GM23338 (cell line): ENCODE data around the gene GHRL. TPM values are rescaled to one million over a fixed set of nuclear protein-coding genes. Genes with fewer than 3 reads are reported as not detected.

Experiments
- ATAC-seq: fragments of 200-7000 bp; cut with Tn5 transposase; 3 replicates; pipeline ENCODE4 v1.9.1; 2020
- DNase-seq: peaks from one replicate; pipeline ENCODE4 v3.0.0-alpha.2; 2015; ENCODE audit warnings: low spot score
- H2AFZ ChIP-seq: fragments of 200-600 bp; sonication (generic); 2 replicates; pipeline ENCODE4 v1.8.0; 2016; ENCODE audit warnings: antibody characterized with exemption, mild to moderate bottlenecking, moderate library complexity
- H3F3A ChIP-seq: fragments of 200-600 bp; sonication (generic); replicated peaks from 2 replicates; pipeline ENCODE4 v1.8.0; 2017; ENCODE audit warnings: antibody characterized with exemption, mixed run types, low read depth
- H3K27ac ChIP-seq: fragments of 200-600 bp; sonication (generic); 2 replicates; pipeline ENCODE4 v1.6.1; 2016; ENCODE audit warnings: low read depth
- H3K27me3 ChIP-seq: fragments of 200-600 bp; sonication (generic); 2 replicates; pipeline ENCODE4 v1.8.0; 2016; ENCODE audit warnings: mild to moderate bottlenecking, mixed run types, moderate library complexity; ENCODE audit not compliant: insufficient read depth
- H3K36me3 ChIP-seq: fragments of 200-600 bp; sonication (generic); 2 replicates; pipeline ENCODE4 v1.8.0; 2016; ENCODE audit warnings: mild to moderate bottlenecking; ENCODE audit not compliant: insufficient read depth
- H3K4me1 ChIP-seq: fragments of 200-600 bp; sonication (generic); 2 replicates; pipeline ENCODE4 v1.8.0; 2016; ENCODE audit warnings: mild to moderate bottlenecking, moderate library complexity; ENCODE audit not compliant: insufficient read depth
- H3K4me2 ChIP-seq: fragments of 200-600 bp; sonication (generic); 2 replicates; pipeline ENCODE4 v1.7.1; 2017; ENCODE audit warnings: mixed run types
- H3K4me3 ChIP-seq: fragments of 200-600 bp; sonication (generic); 2 replicates; pipeline ENCODE4 v1.6.1; 2016; ENCODE audit warnings: mixed run types
- H3K79me2 ChIP-seq: fragments of 200-600 bp; sonication (generic); replicated peaks from 2 replicates; pipeline ENCODE4 v1.8.0; 2017; ENCODE audit warnings: mild to moderate bottlenecking; ENCODE audit not compliant: insufficient read depth
- H3K9me2 ChIP-seq: fragments of 200-600 bp; sonication (generic); 2 replicates; pipeline ENCODE4 v1.8.0; 2017; ENCODE audit not compliant: insufficient read depth
- H4K20me1 ChIP-seq: fragments of 200-600 bp; sonication (generic); replicated peaks from 2 replicates; pipeline ENCODE4 v1.8.0; 2017; ENCODE audit warnings: mild to moderate bottlenecking; ENCODE audit not compliant: insufficient read depth
- H3K27ac Mint-ChIP-seq: 2 replicates; pipeline ENCODE4 v1.8.0; 2020; ENCODE audit warnings: inconsistent platforms, mild to moderate bottlenecking, moderate library complexity, mixed read lengths
- H3K27me3 Mint-ChIP-seq: 3 replicates; pipeline ENCODE4 v1.8.0; 2022; ENCODE audit warnings: low read depth, mild to moderate bottlenecking, moderate library complexity, mixed read lengths, inconsistent platforms; ENCODE audit not compliant: insufficient read depth, poor library complexity
- H3K36me3 Mint-ChIP-seq: 3 replicates; pipeline ENCODE4 v1.8.0; 2021; ENCODE audit warnings: low read depth, mild to moderate bottlenecking, inconsistent platforms, moderate library complexity, mixed read lengths
- H3K4me1 Mint-ChIP-seq: 3 replicates; pipeline ENCODE4 v1.8.0; 2020; ENCODE audit warnings: mild to moderate bottlenecking, inconsistent platforms, mixed read lengths
- H3K4me3 Mint-ChIP-seq: 3 replicates; pipeline ENCODE4 v1.8.0; 2021; ENCODE audit warnings: moderate library complexity, mild to moderate bottlenecking, inconsistent platforms, mixed read lengths
- H3K9me3 Mint-ChIP-seq: 3 replicates; pipeline ENCODE4 v1.8.0; 2020; ENCODE audit warnings: moderate library complexity, mild to moderate bottlenecking, inconsistent platforms, mixed read lengths
- CREB1 ChIP-seq: fragments of 250-450 bp; sonication (Bioruptor Pico); IDR thresholded peaks from 2 replicates; pipeline ENCODE4 v1.5.0; 2020; ENCODE audit warnings: low read depth, mild to moderate bottlenecking, moderate library complexity
- EZH2 ChIP-seq: fragments of 200-600 bp; sonication (generic); IDR thresholded peaks from one replicate; pipeline ENCODE4 v1.8.0; 2017; ENCODE audit warnings: antibody characterized with exemption, mild to moderate bottlenecking, low read depth; ENCODE audit not compliant: unreplicated experiment
- EZH2phosphoT487 ChIP-seq: fragments of 200-600 bp; sonication (generic); IDR thresholded peaks from one replicate; pipeline ENCODE4 v1.8.1; 2018; ENCODE audit warnings: antibody characterized with exemption; ENCODE audit not compliant: unreplicated experiment
- JUNB ChIP-seq: IDR thresholded peaks from one replicate; pipeline ENCODE4 v1.6.1; 2016; ENCODE audit warnings: antibody characterized with exemption; ENCODE audit not compliant: unreplicated experiment
- NANOG ChIP-seq: IDR thresholded peaks from 2 replicates; pipeline ENCODE4 v1.6.1; 2016; ENCODE audit warnings: antibody characterized with exemption, borderline replicate concordance
- POLR2AphosphoS5 ChIP-seq: IDR thresholded peaks from 2 replicates; pipeline ENCODE4 v1.6.1; 2016; ENCODE audit warnings: antibody characterized with exemption, low read depth
- STAT1 ChIP-seq: IDR thresholded peaks from one replicate; pipeline ENCODE4 v1.6.1; 2016; ENCODE audit warnings: antibody characterized with exemption; ENCODE audit not compliant: unreplicated experiment
- ZNF114 ChIP-seq: fragments of 250-450 bp; sonication (Bioruptor Pico); IDR thresholded peaks from 2 replicates; pipeline ENCODE4 v1.5.0; 2020; ENCODE audit warnings: mild to moderate bottlenecking, moderate library complexity
- ZNF331 ChIP-seq: fragments of 250-450 bp; sonication (Bioruptor Pico); IDR thresholded peaks from 2 replicates; pipeline ENCODE4 v1.5.0; 2020; ENCODE audit warnings: low read depth, mild to moderate bottlenecking, moderate library complexity
- polyA plus RNA-seq: library from polyadenylated mRNA; unstranded; fragments of >200 nt; fragmentation: Nextera tagmentation; extraction: Ambion mirVana; gene quantifications from 2 replicates; pipeline ENCODE4 v1.2.1, GENCODE V29; 2016
- total RNA-seq: library from RNA; depleted of rRNA; stranded (reverse); fragments of >200 nt; shearing (Covaris generic); gene quantifications from 2 replicates; pipeline ENCODE4 v1.2.3, GENCODE V29; 2014
- TF ChIP-seq, protein P1 (sequence below), 2 experiments: fragments of 200-600 bp in 1 of 2; sonication (generic) in 1 of 2; conservative IDR thresholded peaks; 2 replicates each; pipeline versions ENCODE4 v1.5.1 to v1.6.1; 2016 to 2017; ENCODE audit warnings: antibody characterized with exemption in 2 of 2, low read depth in 2 of 2, mild to moderate bottlenecking in 2 of 2, moderate library complexity in 1 of 2
- TF ChIP-seq, protein P2 (sequence below): fragments of 250-450 bp; sonication (Bioruptor Pico); IDR thresholded peaks from 2 replicates; pipeline ENCODE4 v1.5.0; 2020; ENCODE audit warnings: mild to moderate bottlenecking, moderate library complexity
- TF ChIP-seq, protein P3 (sequence below): IDR thresholded peaks from 2 replicates; pipeline ENCODE4 v1.6.1; 2016; ENCODE audit warnings: antibody characterized with exemption

GHRL gene
- total and polyA plus RNA-seq, 2 experiments from 2014 or later, result 0.78 TPM; not detected in 1

DNA sequence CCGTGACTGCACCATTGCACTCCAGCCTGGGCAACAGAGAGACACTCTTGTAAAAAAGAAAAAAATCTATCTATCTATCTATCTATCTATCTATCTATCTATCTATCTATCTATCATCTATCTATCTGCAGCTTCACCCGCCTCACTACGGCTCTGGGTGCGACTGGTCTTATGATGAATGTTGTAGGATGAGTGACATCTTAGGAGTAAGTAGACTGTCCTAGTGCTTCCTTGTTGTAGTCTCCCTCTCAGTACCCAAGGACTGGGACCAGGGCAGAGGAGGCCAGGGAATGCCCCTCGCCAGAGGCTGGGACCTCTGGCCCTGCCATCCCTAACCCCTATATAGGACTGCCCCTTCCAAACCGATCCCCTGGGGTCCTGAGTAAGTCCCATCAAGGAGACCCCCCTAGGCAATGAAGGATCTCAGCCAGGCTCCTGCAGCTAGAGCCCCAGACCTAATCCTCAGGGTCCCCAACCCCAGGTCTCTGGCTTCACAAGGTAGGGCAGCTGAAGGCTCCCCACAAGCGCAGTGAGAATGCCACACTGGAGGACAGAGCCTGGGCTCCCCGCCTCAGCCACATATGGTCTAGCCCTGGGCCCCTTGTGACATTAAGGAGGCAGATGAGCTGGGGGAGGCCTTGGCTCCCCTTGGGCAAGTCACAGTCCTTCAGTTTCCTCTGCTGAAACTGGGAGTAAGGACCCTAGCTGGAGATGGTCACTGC is 29.0 kb upstream of the GHRL start:
- Mint-ChIP-seq H3K27me3 (peaks cover 12% of the 10 kb centered on the region), H3K4me1 (peaks cover 5% of the 10 kb centered on the region), H3K9me3 (no peaks in the 10 kb centered on the region), H3K4me3 (peak overlapping the region; percentile 96), H3K27ac (no peak overlapping the region), H3K36me3 (peaks cover 23% of the 10 kb centered on the region)
- peak overlapping the region; percentile 76 for H2AFZ ChIP-seq
- no peak overlapping the region for H3K4me3 ChIP-seq
- H3K9me2 ChIP-seq, result no peaks in the 10 kb centered on the region
- no peak for DNase-seq
- H3K4me1 ChIP-seq, result no peaks in the 10 kb centered on the region
- no peaks in the 10 kb centered on the region for H3F3A ChIP-seq
- H3K36me3 ChIP-seq, result peaks cover 14% of the 10 kb centered on the region
- ATAC-seq, result no peak
- no peaks in the 10 kb centered on the region for H3K27me3 ChIP-seq
- no peak overlapping the region for H3K27ac ChIP-seq
- H3K79me2 ChIP-seq, result peaks cover 31% of the 10 kb centered on the region
- peaks cover 14% of the 10 kb centered on the region for H4K20me1 ChIP-seq
- H3K4me2 ChIP-seq, result no peak overlapping the region
- TF ChIP-seq, protein P1, sequence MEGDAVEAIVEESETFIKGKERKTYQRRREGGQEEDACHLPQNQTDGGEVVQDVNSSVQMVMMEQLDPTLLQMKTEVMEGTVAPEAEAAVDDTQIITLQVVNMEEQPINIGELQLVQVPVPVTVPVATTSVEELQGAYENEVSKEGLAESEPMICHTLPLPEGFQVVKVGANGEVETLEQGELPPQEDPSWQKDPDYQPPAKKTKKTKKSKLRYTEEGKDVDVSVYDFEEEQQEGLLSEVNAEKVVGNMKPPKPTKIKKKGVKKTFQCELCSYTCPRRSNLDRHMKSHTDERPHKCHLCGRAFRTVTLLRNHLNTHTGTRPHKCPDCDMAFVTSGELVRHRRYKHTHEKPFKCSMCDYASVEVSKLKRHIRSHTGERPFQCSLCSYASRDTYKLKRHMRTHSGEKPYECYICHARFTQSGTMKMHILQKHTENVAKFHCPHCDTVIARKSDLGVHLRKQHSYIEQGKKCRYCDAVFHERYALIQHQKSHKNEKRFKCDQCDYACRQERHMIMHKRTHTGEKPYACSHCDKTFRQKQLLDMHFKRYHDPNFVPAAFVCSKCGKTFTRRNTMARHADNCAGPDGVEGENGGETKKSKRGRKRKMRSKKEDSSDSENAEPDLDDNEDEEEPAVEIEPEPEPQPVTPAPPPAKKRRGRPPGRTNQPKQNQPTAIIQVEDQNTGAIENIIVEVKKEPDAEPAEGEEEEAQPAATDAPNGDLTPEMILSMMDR (conservative IDR thresholded peaks at IDR 0.05; ENCODE audit: low read depth in 2 of 2), result no peak
- TF ChIP-seq CREB1 (CRISPR knock-in tag) (no peak), EZH2phosphoT487 (no peak), STAT1 (no peak), POLR2AphosphoS5 (no peak), NANOG (no peak), EZH2 (no peak), ZNF114 (no peak), ZNF331 (CRISPR knock-in tag) (no peak), JUNB (no peak)
- TF ChIP-seq, protein P2, sequence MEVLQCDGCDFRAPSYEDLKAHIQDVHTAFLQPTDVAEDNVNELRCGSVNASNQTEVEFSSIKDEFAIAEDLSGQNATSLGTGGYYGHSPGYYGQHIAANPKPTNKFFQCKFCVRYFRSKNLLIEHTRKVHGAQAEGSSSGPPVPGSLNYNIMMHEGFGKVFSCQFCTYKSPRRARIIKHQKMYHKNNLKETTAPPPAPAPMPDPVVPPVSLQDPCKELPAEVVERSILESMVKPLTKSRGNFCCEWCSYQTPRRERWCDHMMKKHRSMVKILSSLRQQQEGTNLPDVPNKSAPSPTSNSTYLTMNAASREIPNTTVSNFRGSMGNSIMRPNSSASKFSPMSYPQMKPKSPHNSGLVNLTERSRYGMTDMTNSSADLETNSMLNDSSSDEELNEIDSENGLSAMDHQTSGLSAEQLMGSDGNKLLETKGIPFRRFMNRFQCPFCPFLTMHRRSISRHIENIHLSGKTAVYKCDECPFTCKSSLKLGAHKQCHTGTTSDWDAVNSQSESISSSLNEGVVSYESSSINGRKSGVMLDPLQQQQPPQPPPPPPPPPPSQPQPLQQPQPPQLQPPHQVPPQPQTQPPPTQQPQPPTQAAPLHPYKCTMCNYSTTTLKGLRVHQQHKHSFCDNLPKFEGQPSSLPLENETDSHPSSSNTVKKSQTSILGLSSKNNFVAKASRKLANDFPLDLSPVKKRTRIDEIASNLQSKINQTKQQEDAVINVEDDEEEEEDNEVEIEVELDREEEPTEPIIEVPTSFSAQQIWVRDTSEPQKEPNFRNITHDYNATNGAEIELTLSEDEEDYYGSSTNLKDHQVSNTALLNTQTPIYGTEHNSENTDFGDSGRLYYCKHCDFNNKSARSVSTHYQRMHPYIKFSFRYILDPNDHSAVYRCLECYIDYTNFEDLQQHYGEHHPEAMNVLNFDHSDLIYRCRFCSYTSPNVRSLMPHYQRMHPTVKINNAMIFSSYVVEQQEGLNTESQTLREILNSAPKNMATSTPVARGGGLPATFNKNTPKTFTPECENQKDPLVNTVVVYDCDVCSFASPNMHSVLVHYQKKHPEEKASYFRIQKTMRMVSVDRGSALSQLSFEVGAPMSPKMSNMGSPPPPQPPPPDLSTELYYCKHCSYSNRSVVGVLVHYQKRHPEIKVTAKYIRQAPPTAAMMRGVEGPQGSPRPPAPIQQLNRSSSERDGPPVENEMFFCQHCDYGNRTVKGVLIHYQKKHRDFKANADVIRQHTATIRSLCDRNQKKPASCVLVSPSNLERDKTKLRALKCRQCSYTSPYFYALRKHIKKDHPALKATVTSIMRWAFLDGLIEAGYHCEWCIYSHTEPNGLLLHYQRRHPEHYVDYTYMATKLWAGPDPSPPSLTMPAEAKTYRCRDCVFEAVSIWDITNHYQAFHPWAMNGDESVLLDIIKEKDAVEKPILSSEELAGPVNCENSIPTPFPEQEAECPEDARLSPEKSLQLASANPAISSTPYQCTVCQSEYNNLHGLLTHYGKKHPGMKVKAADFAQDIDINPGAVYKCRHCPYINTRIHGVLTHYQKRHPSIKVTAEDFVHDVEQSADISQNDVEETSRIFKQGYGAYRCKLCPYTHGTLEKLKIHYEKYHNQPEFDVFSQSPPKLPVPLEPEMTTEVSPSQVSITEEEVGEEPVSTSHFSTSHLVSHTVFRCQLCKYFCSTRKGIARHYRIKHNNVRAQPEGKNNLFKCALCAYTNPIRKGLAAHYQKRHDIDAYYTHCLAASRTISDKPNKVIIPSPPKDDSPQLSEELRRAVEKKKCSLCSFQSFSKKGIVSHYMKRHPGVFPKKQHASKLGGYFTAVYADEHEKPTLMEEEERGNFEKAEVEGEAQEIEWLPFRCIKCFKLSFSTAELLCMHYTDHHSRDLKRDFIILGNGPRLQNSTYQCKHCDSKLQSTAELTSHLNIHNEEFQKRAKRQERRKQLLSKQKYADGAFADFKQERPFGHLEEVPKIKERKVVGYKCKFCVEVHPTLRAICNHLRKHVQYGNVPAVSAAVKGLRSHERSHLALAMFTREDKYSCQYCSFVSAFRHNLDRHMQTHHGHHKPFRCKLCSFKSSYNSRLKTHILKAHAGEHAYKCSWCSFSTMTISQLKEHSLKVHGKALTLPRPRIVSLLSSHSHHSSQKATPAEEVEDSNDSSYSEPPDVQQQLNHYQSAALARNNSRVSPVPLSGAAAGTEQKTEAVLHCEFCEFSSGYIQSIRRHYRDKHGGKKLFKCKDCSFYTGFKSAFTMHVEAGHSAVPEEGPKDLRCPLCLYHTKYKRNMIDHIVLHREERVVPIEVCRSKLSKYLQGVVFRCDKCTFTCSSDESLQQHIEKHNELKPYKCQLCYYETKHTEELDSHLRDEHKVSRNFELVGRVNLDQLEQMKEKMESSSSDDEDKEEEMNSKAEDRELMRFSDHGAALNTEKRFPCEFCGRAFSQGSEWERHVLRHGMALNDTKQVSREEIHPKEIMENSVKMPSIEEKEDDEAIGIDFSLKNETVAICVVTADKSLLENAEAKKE (CRISPR knock-in tag), result no peak
- TF ChIP-seq, protein P3, sequence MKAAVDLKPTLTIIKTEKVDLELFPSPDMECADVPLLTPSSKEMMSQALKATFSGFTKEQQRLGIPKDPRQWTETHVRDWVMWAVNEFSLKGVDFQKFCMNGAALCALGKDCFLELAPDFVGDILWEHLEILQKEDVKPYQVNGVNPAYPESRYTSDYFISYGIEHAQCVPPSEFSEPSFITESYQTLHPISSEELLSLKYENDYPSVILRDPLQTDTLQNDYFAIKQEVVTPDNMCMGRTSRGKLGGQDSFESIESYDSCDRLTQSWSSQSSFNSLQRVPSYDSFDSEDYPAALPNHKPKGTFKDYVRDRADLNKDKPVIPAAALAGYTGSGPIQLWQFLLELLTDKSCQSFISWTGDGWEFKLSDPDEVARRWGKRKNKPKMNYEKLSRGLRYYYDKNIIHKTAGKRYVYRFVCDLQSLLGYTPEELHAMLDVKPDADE, result no peak
